Activated T-helper 1 cell treated with Interleukin-2 at 50 U/mL for 16 hours (primary cell): Measurements from ENCODE around the gene OR56B1.
A peak's percentile ranks its signal among the peaks of the same experiment; 100 is the strongest.
"Not testable (repeated sequence)": the region's sequence is repeated elsewhere in the genome, so short reads cannot be mapped to it uniquely, and the experiment has no call there.

Experiments
- DNase-seq: peaks from one replicate; pipeline ENCODE4 v3.0.0-alpha.2; 2020; ENCODE audit warnings: low read depth

Gene OR56B1

GRCh38 chr11:5736396-5736795, at the start of gene OR56B1:
Gene OR56B1 (plus strand): TSS chr11:5736448. CDS start chr11:5736517, 69 bp downstream.
- DNase-seq = no peak

- DNase-seq = no peak
Observed at GRCh38 chr11:5688482-5688881, 47.8 kb upstream of the OR56B1 start.

GRCh38 chr11:5689551-5689983, 46.7 kb upstream of the OR56B1 start, which contains the start of gene TRIM22:
Gene TRIM22 (plus strand): TSS chr11:5689790. CDS start chr11:5696233, 6,443 bp downstream.
- DNase-seq = peak; percentile 31

- no peak for DNase-seq
Observed at GRCh38 chr11:5690216-5690615, 46.0 kb upstream of the OR56B1 start.

GRCh38 chr11:5690736-5691135, 45.5 kb upstream of the OR56B1 start:
- DNase-seq = no peak

GRCh38 chr11:5691238-5691963, 44.8 kb upstream of the OR56B1 start:
- DNase-seq = not testable (repeated sequence)

GRCh38 chr11:5691964-5692361, 44.3 kb upstream of the OR56B1 start:
- DNase-seq = no peak

GRCh38 chr11:5694642-5695041, 41.6 kb upstream of the OR56B1 start:
- no peak for DNase-seq

GRCh38 chr11:5695580-5695979, 40.7 kb upstream of the OR56B1 start:
- DNase-seq = no peak

GRCh38 chr11:5696210-5696609, 40.0 kb upstream of the OR56B1 start:
- DNase-seq = no peak

GRCh38 chr11:5698281-5698680, 38.0 kb upstream of the OR56B1 start:
- DNase-seq = no peak

- no peak for DNase-seq
Observed at GRCh38 chr11:5700421-5701054, 35.7 kb upstream of the OR56B1 start.

- DNase-seq = no peak
Observed at GRCh38 chr11:5701055-5701577, 35.1 kb upstream of the OR56B1 start.

GRCh38 chr11:5703741-5704536, 32.3 kb upstream of the OR56B1 start:
- DNase-seq = no peak

- DNase-seq = no peak
Observed at GRCh38 chr11:5705688-5706087, 30.6 kb upstream of the OR56B1 start.

- DNase-seq = no peak
Observed at GRCh38 chr11:5712507-5712906, 23.7 kb upstream of the OR56B1 start.

GRCh38 chr11:5713695-5714094, 22.6 kb upstream of the OR56B1 start:
- DNase-seq = no peak

- DNase-seq = not testable (repeated sequence)
Observed at GRCh38 chr11:5716518-5716917, 19.7 kb upstream of the OR56B1 start.

- no peak for DNase-seq
Observed at GRCh38 chr11:5719703-5720495, 16.3 kb upstream of the OR56B1 start.

- DNase-seq = no peak
Observed at GRCh38 chr11:5722622-5723021, 13.6 kb upstream of the OR56B1 start.

- DNase-seq = no peak
Observed at GRCh38 chr11:5726351-5726750, 9.9 kb upstream of the OR56B1 start.

- DNase-seq = no peak
Observed at GRCh38 chr11:5727691-5728090, 8.6 kb upstream of the OR56B1 start.
